ENCODE measurements around the gene MAGEB4. TPM values are rescaled to one million over a fixed set of nuclear protein-coding genes. Genes with fewer than 3 reads are reported as not detected.

The MAGEB4 gene
- total and polyA plus RNA-seq, 2 experiments from 2014 or later, result not detected

DNA sequence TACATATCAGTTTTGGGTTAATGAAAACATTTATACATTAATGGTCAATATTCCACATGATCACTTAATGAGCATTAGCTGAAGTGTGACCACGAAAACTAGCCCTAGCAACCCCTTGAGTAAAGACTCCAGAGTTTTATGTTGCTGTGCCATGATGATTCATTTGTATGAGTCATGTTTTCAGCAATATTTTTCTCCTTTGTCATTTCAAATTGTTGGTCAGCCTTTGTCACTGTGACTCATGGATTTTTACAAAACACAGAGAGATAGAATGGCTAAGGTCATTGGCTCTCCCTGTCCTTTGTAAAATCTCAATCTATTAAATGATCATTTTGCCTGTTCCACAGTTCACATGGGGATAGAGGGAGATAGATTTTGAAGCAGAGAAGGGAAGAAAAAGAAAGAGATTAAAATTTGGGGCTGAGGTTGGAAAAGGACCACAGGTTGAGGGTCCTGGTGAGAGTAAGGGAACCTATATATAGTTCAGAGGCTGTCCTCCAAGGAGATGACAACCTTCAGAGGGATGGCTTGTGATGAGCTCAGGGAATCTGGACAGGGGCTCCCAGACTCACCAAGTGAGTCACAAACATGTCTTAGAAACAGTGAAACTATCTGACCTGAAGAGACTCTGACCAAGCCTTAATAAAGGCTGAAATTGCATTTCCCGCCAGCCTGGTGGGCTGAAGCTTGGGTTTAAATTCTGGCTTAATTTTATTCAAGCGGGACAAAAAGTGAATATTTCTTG is 41.8 kb downstream of the MAGEB4 start:
- Mint-ChIP-seq H3K4me1 (no peaks in the 10 kb centered on the region), H3K4me3 (no peak overlapping the region), H3K9me3 (no peaks in the 10 kb centered on the region), H3K27me3 (ENCODE audit: insufficient read depth, low read depth, poor library complexity) (no peaks in the 10 kb centered on the region), H3K27ac (no peak overlapping the region), H3K36me3 (ENCODE audit: low read depth) (no peaks in the 10 kb centered on the region)
- no peak overlapping the region for H3K4me2 ChIP-seq
- TF ChIP-seq ZNF331 (CRISPR knock-in tag; IDR thresholded peaks at IDR 0.05; ENCODE audit: low read depth), result no peak
- TF ChIP-seq, protein P1, sequence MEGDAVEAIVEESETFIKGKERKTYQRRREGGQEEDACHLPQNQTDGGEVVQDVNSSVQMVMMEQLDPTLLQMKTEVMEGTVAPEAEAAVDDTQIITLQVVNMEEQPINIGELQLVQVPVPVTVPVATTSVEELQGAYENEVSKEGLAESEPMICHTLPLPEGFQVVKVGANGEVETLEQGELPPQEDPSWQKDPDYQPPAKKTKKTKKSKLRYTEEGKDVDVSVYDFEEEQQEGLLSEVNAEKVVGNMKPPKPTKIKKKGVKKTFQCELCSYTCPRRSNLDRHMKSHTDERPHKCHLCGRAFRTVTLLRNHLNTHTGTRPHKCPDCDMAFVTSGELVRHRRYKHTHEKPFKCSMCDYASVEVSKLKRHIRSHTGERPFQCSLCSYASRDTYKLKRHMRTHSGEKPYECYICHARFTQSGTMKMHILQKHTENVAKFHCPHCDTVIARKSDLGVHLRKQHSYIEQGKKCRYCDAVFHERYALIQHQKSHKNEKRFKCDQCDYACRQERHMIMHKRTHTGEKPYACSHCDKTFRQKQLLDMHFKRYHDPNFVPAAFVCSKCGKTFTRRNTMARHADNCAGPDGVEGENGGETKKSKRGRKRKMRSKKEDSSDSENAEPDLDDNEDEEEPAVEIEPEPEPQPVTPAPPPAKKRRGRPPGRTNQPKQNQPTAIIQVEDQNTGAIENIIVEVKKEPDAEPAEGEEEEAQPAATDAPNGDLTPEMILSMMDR (conservative IDR thresholded peaks at IDR 0.05; ENCODE audit: low read depth in 2 of 2), result no peak
- H3K27ac ChIP-seq (ENCODE audit: low read depth), result no peak overlapping the region
- peak; percentile 8 for DNase-seq (ENCODE audit: low spot score)
- H3F3A ChIP-seq (replicated peaks; ENCODE audit: low read depth), result no peaks in the 10 kb centered on the region
- no peaks in the 10 kb centered on the region for H3K36me3 ChIP-seq (ENCODE audit: insufficient read depth)
- no peaks in the 10 kb centered on the region for H3K27me3 ChIP-seq (ENCODE audit: insufficient read depth)
- H4K20me1 ChIP-seq (replicated peaks; ENCODE audit: insufficient read depth), result no peaks in the 10 kb centered on the region
- no peaks in the 10 kb centered on the region for H3K4me1 ChIP-seq (ENCODE audit: insufficient read depth)
- no peak for ATAC-seq
- H2AFZ ChIP-seq, result no peak overlapping the region
- H3K79me2 ChIP-seq (replicated peaks; ENCODE audit: insufficient read depth), result no peaks in the 10 kb centered on the region
- no peaks in the 10 kb centered on the region for H3K9me2 ChIP-seq (ENCODE audit: insufficient read depth)
- H3K4me3 ChIP-seq, result no peak overlapping the region

Other genes starting within 250 kb of the MAGEB4 start
- not detected in 2 replicates for gene MAGEB2, start 26.4 kb upstream of the MAGEB4 start, total RNA-seq (2014; rRNA removed; shearing (Covaris generic))
- 0.24 TPM in 1 of 2 replicates, not detected in the other for gene MAGEB2, start 26.4 kb upstream of the MAGEB4 start, polyA plus RNA-seq (2016; fragmentation: Nextera tagmentation; extraction: Ambion mirVana)
- gene MAGEB3, start 11.3 kb upstream of the MAGEB4 start, total RNA-seq (2014; rRNA removed; shearing (Covaris generic)), result not detected in 2 replicates
- 0.19 TPM in 1 of 2 replicates, not detected in the other for gene MAGEB3, start 11.3 kb upstream of the MAGEB4 start, polyA plus RNA-seq (2016; fragmentation: Nextera tagmentation; extraction: Ambion mirVana)
- not detected in 2 replicates for gene MAGEB1, start 5.1 kb downstream of the MAGEB4 start, total RNA-seq (2014; rRNA removed; shearing (Covaris generic))
- gene MAGEB1, start 5.1 kb downstream of the MAGEB4 start, polyA plus RNA-seq (2016; fragmentation: Nextera tagmentation; extraction: Ambion mirVana), result 0.15 TPM in 1 of 2 replicates, not detected in the other
- gene NR0B1, start 67.4 kb downstream of the MAGEB4 start, total RNA-seq (2014; rRNA removed; shearing (Covaris generic)), result 0.16 and 0.45 TPM in 2 replicates
- gene NR0B1, start 67.4 kb downstream of the MAGEB4 start, polyA plus RNA-seq (2016; fragmentation: Nextera tagmentation; extraction: Ambion mirVana), result 0.26 and 0.63 TPM in 2 replicates

All from GM23338 (cell line).